GM12878 (cell line): Measurements from ENCODE around the gene KCTD12. TPM values are rescaled to one million over a fixed set of nuclear protein-coding genes. Genes with fewer than 3 reads are reported as not detected.

ENCODE experiments used
- CBX5 ChIP-seq: sonication (generic); IDR thresholded peaks from 2 replicates; pipeline ENCODE4 v1.6.1; 2016; ENCODE audit warnings: low read depth, moderate library complexity, mild to moderate bottlenecking, inconsistent platforms
- ESRRA ChIP-seq: IDR thresholded peaks from 2 replicates; pipeline ENCODE4 v1.6.1; 2012; ENCODE audit warnings: mild to moderate bottlenecking, low read length, improper control_type of control experiment
- GATAD2B ChIP-seq: fragments of 450-650 bp; conservative IDR thresholded peaks from 2 replicates; pipeline ENCODE4 v1.6.1; 2017; ENCODE audit warnings: low read depth, mild to moderate bottlenecking, moderate library complexity
- KLF5 ChIP-seq: fragments of 450-650 bp; IDR thresholded peaks from 2 replicates; pipeline ENCODE4 v1.6.1; 2014; ENCODE audit warnings: mild to moderate bottlenecking; ENCODE audit not compliant: partially characterized antibody
- MAX ChIP-seq: IDR thresholded peaks from 2 replicates; pipeline ENCODE4 v1.6.1; 2012; ENCODE audit warnings: low read depth, low read length, improper control_type of control experiment
- NFIC ChIP-seq: IDR thresholded peaks from 2 replicates; pipeline ENCODE4 v1.6.1; 2012; ENCODE audit warnings: low read depth, mild to moderate bottlenecking, inconsistent platforms, low read length, moderate library complexity
- POU2F2 ChIP-seq: IDR thresholded peaks from 3 replicates; pipeline ENCODE4 v1.6.1; 2011; ENCODE audit warnings: low read depth, mild to moderate bottlenecking, low read length, borderline replicate concordance
- RAD51 ChIP-seq: fragments of 450-650 bp; IDR thresholded peaks from 2 replicates; pipeline ENCODE4 v1.6.1; 2016; ENCODE audit warnings: moderate library complexity, mild to moderate bottlenecking, inconsistent platforms
- RBBP5 ChIP-seq: fragments of 200-600 bp; sonication (generic); conservative IDR thresholded peaks from 2 replicates; pipeline ENCODE4 v1.6.1; 2016
- RUNX3 ChIP-seq: IDR thresholded peaks from 2 replicates; pipeline ENCODE4 v1.6.1; 2012; ENCODE audit warnings: low read length, inconsistent platforms
- SMC3 ChIP-seq: IDR thresholded peaks from 2 replicates; pipeline ENCODE4 v1.6.1; 2011; ENCODE audit warnings: low read length, improper control_type of control experiment, borderline replicate concordance
- SPI1 ChIP-seq: IDR thresholded peaks from 2 replicates; pipeline ENCODE4 v1.6.1; 2011; ENCODE audit warnings: low read depth, mild to moderate bottlenecking, low read length, moderate library complexity, borderline replicate concordance; ENCODE audit not compliant: insufficient read depth
- YY1 ChIP-seq: IDR thresholded peaks from 2 replicates; pipeline ENCODE4 v1.6.1; 2011; ENCODE audit warnings: low read depth, mild to moderate bottlenecking, low read length
- ZBED1 ChIP-seq: IDR thresholded peaks from 2 replicates; pipeline ENCODE4 v1.6.1; 2016; ENCODE audit warnings: borderline replicate concordance
- ZBTB40 ChIP-seq: fragments of 450-650 bp; IDR thresholded peaks from 2 replicates; pipeline ENCODE4 v1.6.1; 2016; ENCODE audit warnings: mild to moderate bottlenecking, moderate library complexity, borderline replicate concordance
- polyA plus RNA-seq, 11 experiments: library from polyadenylated mRNA; depleted of rRNA in 4 of 11; unstranded in 6 of 11; stranded (reverse) in 5 of 11; fragments of >200 nt; fragmentation: Nextera tagmentation in 4 of 11; fragmentation: Illumina TruSeq in 1 of 11; extraction: Ambion mirVana in 4 of 11; extraction: Trizol in 1 of 11; gene quantifications; 1 replicate in 1 of 11; 2 replicates in 10 of 11; pipeline versions ENCODE4 v1.2.1 to v1.2.3, GENCODE V29; 2011 to 2016; ENCODE audit warnings: inconsistent platforms in 2 of 11, missing spikeins in 2 of 11, low read depth in 1 of 11
- total RNA-seq, 4 experiments: library from RNA; depleted of rRNA in 3 of 4; stranded (reverse); fragments of >200 nt in 3 of 4; fragmentation: Illumina TruSeq in 1 of 4; extraction: Trizol in 1 of 4; gene quantifications; 2 replicates each; pipeline versions ENCODE4 v1.2.1 to v1.2.3, GENCODE V29; 2013 to 2021
- TF ChIP-seq, protein P1 (sequence below): fragments of 450-650 bp; formaldehyde crosslinking; IDR thresholded peaks from 2 replicates; pipeline ENCODE4 v1.4.0; 2020; ENCODE audit warnings: mild to moderate bottlenecking, moderate library complexity
- TF ChIP-seq, protein P2 (sequence below), 3 experiments: IDR thresholded peaks in 2 of 3; conservative IDR thresholded peaks in 1 of 3; 2 replicates each; pipeline ENCODE4 v1.5.1; 2011; ENCODE audit warnings: low read depth in 3 of 3, low read length in 3 of 3, mild to moderate bottlenecking in 3 of 3, control low read depth in 2 of 3, moderate library complexity in 2 of 3, inconsistent platforms in 1 of 3, mixed read lengths in 1 of 3; ENCODE audit not compliant: control insufficient read depth in 2 of 3, insufficient read depth in 1 of 3; ENCODE audit errors: extremely low read depth in 1 of 3

KCTD12 gene
- total and polyA plus RNA-seq, 10 of the 15 experiments (the other 5 are each of a cell fraction or from before 2014, with no cell fraction given), result 0.24 to 2.9 (median 0.92) TPM

DNA sequence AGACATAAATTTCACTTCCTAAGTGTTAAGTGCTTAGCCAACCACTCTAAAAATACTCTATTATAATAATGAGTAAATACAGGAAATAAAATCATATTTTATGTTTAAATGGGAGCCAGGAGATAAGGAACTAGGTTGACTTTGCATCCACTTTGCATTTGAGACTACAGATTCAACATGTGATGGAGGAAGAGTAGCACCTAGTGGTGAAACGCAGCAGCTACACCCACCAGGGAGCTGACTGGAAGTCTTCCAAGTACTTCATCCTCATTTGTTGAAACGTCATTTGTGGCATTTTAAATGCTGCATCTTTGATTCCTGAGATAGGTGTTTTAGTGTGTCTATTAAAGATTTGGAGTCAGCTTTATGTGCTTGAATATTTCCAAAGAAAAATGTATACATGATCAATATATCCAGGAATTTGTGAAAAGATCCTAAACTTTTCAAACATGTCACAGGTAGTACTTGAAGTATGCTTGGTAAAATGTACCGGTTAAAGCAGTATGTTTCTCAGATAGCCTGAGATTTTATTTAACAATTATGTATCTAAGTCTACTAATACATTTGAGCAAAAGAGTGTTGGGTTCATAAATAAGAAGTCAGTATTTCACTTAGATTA, 17.4 kb upstream of the KCTD12 start (continued):
- TF ChIP-seq, protein P1, sequence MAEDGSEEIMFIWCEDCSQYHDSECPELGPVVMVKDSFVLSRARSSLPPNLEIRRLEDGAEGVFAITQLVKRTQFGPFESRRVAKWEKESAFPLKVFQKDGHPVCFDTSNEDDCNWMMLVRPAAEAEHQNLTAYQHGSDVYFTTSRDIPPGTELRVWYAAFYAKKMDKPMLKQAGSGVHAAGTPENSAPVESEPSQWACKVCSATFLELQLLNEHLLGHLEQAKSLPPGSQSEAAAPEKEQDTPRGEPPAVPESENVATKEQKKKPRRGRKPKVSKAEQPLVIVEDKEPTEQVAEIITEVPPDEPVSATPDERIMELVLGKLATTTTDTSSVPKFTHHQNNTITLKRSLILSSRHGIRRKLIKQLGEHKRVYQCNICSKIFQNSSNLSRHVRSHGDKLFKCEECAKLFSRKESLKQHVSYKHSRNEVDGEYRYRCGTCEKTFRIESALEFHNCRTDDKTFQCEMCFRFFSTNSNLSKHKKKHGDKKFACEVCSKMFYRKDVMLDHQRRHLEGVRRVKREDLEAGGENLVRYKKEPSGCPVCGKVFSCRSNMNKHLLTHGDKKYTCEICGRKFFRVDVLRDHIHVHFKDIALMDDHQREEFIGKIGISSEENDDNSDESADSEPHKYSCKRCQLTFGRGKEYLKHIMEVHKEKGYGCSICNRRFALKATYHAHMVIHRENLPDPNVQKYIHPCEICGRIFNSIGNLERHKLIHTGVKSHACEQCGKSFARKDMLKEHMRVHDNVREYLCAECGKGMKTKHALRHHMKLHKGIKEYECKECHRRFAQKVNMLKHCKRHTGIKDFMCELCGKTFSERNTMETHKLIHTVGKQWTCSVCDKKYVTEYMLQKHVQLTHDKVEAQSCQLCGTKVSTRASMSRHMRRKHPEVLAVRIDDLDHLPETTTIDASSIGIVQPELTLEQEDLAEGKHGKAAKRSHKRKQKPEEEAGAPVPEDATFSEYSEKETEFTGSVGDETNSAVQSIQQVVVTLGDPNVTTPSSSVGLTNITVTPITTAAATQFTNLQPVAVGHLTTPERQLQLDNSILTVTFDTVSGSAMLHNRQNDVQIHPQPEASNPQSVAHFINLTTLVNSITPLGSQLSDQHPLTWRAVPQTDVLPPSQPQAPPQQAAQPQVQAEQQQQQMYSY (CRISPR knock-in tag), result no peak
- TF ChIP-seq GATAD2B, result no peak
- peak; percentile 87 for TF ChIP-seq POU2F2
- TF ChIP-seq ZBTB40, result no peak
- TF ChIP-seq ZBED1, result no peak
- TF ChIP-seq, protein P2, sequence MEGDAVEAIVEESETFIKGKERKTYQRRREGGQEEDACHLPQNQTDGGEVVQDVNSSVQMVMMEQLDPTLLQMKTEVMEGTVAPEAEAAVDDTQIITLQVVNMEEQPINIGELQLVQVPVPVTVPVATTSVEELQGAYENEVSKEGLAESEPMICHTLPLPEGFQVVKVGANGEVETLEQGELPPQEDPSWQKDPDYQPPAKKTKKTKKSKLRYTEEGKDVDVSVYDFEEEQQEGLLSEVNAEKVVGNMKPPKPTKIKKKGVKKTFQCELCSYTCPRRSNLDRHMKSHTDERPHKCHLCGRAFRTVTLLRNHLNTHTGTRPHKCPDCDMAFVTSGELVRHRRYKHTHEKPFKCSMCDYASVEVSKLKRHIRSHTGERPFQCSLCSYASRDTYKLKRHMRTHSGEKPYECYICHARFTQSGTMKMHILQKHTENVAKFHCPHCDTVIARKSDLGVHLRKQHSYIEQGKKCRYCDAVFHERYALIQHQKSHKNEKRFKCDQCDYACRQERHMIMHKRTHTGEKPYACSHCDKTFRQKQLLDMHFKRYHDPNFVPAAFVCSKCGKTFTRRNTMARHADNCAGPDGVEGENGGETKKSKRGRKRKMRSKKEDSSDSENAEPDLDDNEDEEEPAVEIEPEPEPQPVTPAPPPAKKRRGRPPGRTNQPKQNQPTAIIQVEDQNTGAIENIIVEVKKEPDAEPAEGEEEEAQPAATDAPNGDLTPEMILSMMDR (IDR thresholded peaks at IDR 0.05 in 2 of 3, conservative IDR thresholded peaks at IDR 0.05 in 1 of 3; ENCODE audit: control insufficient read depth in 2 of 3, extremely low read depth in 1 of 3, insufficient read depth in 1 of 3, low read depth in 3 of 3, low read length in 3 of 3), result peak; percentile 95 to 100 (median 98)
- no peak for TF ChIP-seq KLF5
- no peak for TF ChIP-seq CBX5
- no peak for TF ChIP-seq MAX
- TF ChIP-seq YY1, result peak; percentile 35; the same call in 1 of the 2 replicates
- TF ChIP-seq RAD51, result peak; percentile 13; the same call in 1 of the 2 replicates
- TF ChIP-seq NFIC, result no peak
- no peak for TF ChIP-seq RBBP5
- no peak for TF ChIP-seq SPI1
- no peak for TF ChIP-seq ESRRA
- no peak for TF ChIP-seq RUNX3
- peak; percentile 91 for TF ChIP-seq SMC3
